MM.1S (cell line): ENCODE results near the gene SLC15A3.

Experiments
- EZH2 ChIP-seq: fragments of 300-600 bp; sonication (generic); optimal IDR thresholded peaks from 2 replicates; pipeline ENCODE3; 2017; ENCODE audit warnings: low read depth, mild to moderate bottlenecking, antibody characterized with exemption, low read length, mixed read lengths
- EZH2phosphoT487 ChIP-seq: fragments of 300-600 bp; sonication (generic); IDR thresholded peaks from 2 replicates; pipeline ENCODE4 v1.6.1; 2018; ENCODE audit warnings: antibody characterized with exemption, low read length
- TF ChIP-seq, protein P1 (sequence below): fragments of 300-600 bp; sonication (generic); IDR thresholded peaks from 2 replicates; pipeline ENCODE4 v1.5.1; 2016; ENCODE audit warnings: antibody characterized with exemption, low read length, mixed read lengths

DNA sequence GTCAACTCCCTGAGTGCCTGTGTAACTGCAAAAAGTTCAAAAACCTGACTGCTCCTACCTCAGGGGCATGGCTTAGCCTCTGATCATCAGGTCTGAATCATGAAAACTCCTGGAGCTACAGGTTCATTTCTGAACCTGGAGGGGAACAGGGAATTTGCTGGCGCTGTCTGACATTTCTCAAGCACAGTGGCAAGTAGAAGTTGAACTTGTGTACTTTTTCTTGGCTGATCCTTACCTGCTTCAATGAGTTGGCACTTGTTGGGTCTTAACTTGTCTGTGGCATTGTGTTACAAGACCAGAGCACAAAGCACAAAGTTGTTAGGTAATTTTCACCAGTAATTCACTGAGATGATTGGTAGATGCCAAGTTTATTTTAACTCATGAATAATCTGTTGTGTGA, 34.7 kb downstream of the SLC15A3 start:
- TF ChIP-seq, protein P1, sequence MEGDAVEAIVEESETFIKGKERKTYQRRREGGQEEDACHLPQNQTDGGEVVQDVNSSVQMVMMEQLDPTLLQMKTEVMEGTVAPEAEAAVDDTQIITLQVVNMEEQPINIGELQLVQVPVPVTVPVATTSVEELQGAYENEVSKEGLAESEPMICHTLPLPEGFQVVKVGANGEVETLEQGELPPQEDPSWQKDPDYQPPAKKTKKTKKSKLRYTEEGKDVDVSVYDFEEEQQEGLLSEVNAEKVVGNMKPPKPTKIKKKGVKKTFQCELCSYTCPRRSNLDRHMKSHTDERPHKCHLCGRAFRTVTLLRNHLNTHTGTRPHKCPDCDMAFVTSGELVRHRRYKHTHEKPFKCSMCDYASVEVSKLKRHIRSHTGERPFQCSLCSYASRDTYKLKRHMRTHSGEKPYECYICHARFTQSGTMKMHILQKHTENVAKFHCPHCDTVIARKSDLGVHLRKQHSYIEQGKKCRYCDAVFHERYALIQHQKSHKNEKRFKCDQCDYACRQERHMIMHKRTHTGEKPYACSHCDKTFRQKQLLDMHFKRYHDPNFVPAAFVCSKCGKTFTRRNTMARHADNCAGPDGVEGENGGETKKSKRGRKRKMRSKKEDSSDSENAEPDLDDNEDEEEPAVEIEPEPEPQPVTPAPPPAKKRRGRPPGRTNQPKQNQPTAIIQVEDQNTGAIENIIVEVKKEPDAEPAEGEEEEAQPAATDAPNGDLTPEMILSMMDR = no peak
- TF ChIP-seq EZH2 = no peak
- no peak for TF ChIP-seq EZH2phosphoT487
